ENCODE data around the gene KCNJ6. TPM values are rescaled to one million over a fixed set of nuclear protein-coding genes. Genes with fewer than 3 reads are reported as not detected.

Gene KCNJ6
- total RNA-seq, 2 experiments from 2014 or later: not detected

DNA sequence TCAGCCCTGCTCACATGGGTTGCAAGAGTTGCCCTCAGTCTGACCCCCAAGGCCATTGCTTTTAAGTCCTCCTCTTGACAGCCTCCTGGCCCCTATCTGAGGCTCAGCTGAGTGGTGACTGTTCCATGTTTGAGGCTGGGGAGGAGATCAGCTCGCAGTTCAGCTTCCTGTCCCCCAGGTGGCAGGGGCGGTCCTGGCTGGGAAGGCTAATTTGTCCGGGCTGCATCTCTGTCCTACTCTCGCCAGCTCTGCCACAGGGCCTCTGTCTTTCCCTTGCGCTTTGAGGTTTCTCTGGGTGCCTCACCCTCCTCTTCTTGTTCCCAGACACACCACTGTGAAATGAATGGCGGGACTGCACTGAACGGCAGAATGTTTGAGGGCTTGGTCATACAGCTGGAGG lies 157.3 kb downstream of the KCNJ6 start:
- Histone ChIP-seq H3K9me2 (ENCODE audit: insufficient read depth, low read length) (no peaks in the 10 kb centered on the region), H3K79me2 (ENCODE audit: insufficient read depth, low read depth, low read length) (no peaks in the 10 kb centered on the region), H3K4me2 (ENCODE audit: low read length) (no peak overlapping the region), H3K27ac (ENCODE audit: low read depth, low read length, poor library complexity, severe bottlenecking) (no peak overlapping the region), H3K4me3 (ENCODE audit: low read depth, low read length, poor library complexity, severe bottlenecking) (no peak overlapping the region), H3K4me1 (ENCODE audit: insufficient read depth, low read length, poor library complexity, severe bottlenecking) (no peaks in the 10 kb centered on the region), H2AFZ (ENCODE audit: low read length) (no peak overlapping the region), H3K36me3 (ENCODE audit: insufficient read depth, low read length) (no peaks in the 10 kb centered on the region), H4K20me1 (ENCODE audit: insufficient read depth, low read length) (no peaks in the 10 kb centered on the region), H3K9me3 (ENCODE audit: low read length) (no peaks in the 10 kb centered on the region)
- intact Hi-C loops (cut with micrococcal nuclease; ENCODE audit: unreplicated experiment): no loop called here
- POLR2A ChIA-PET: interaction anchor here (0.6 kb wide), 1 partner anchor 34 kb away, joined by 6 read pairs; no protein-coding TSS in a partner anchor
- DNase-seq (ENCODE audit: low spot score): peak; percentile 19
- TF ChIP-seq EZH2phosphoT487 (IDR thresholded peaks at IDR 0.05; ENCODE audit: borderline replicate concordance, low read depth, low read length): no peak
- peak; percentile 65 for TF ChIP-seq CTCF (conservative IDR thresholded peaks at IDR 0.05; ENCODE audit: low read length)
- CTCF ChIA-PET (ENCODE audit: unreplicated experiment): interaction anchor here (0.6 to 0.8 kb wide), 2 partner anchors 81 to 89 kb away, joined by 3 read pairs; no protein-coding TSS in a partner anchor
- BruUV-seq (replicated peaks): no TSS peak

- CTCF ChIA-PET (ENCODE audit: unreplicated experiment): no interaction called here
- no peaks in the 10 kb centered on the region for H3K79me2 ChIP-seq (ENCODE audit: insufficient read depth, low read depth, low read length)
- no peaks in the 10 kb centered on the region for H3K4me1 ChIP-seq (ENCODE audit: insufficient read depth, low read length, poor library complexity, severe bottlenecking)
- BruUV-seq (replicated peaks): no TSS peak
- H3K9me3 ChIP-seq (ENCODE audit: low read length): no peaks in the 10 kb centered on the region
- H3K36me3 ChIP-seq (ENCODE audit: insufficient read depth, low read length): no peaks in the 10 kb centered on the region
- TF ChIP-seq EZH2phosphoT487 (IDR thresholded peaks at IDR 0.05; ENCODE audit: borderline replicate concordance, low read depth, low read length): no peak
- TF ChIP-seq CTCF (conservative IDR thresholded peaks at IDR 0.05; ENCODE audit: low read length): no peak
- H3K4me2 ChIP-seq (ENCODE audit: low read length): no peak overlapping the region
- intact Hi-C loops (cut with micrococcal nuclease; ENCODE audit: unreplicated experiment): no loop called here
- H4K20me1 ChIP-seq (ENCODE audit: insufficient read depth, low read length): no peaks in the 10 kb centered on the region
- POLR2A ChIA-PET: interaction anchor here (0.6 kb wide), 1 partner anchor 265 kb away, joined by 4 read pairs; no protein-coding TSS in a partner anchor
- H3K4me3 ChIP-seq (ENCODE audit: low read depth, low read length, poor library complexity, severe bottlenecking): no peak overlapping the region
- no peak overlapping the region for H3K27ac ChIP-seq (ENCODE audit: low read depth, low read length, poor library complexity, severe bottlenecking)
- DNase-seq (ENCODE audit: low spot score): no peak
- no peak overlapping the region for H2AFZ ChIP-seq (ENCODE audit: low read length)
- no peaks in the 10 kb centered on the region for H3K9me2 ChIP-seq (ENCODE audit: insufficient read depth, low read length)
Measured at GRCh38 chr21:37757606-37758376, 158.5 kb downstream of the KCNJ6 start.

- H3K36me3 ChIP-seq (ENCODE audit: insufficient read depth, low read length): no peaks in the 10 kb centered on the region
- no peaks in the 10 kb centered on the region for H3K9me3 ChIP-seq (ENCODE audit: low read length)
- BruUV-seq (replicated peaks): no TSS peak
- no peak overlapping the region for H3K27ac ChIP-seq (ENCODE audit: low read depth, low read length, poor library complexity, severe bottlenecking)
- no peaks in the 10 kb centered on the region for H3K79me2 ChIP-seq (ENCODE audit: insufficient read depth, low read depth, low read length)
- no peak overlapping the region for H2AFZ ChIP-seq (ENCODE audit: low read length)
- intact Hi-C loops (cut with micrococcal nuclease; ENCODE audit: unreplicated experiment): no loop called here
- no peaks in the 10 kb centered on the region for H3K9me2 ChIP-seq (ENCODE audit: insufficient read depth, low read length)
- CTCF ChIA-PET (ENCODE audit: unreplicated experiment): no interaction called here
- no peaks in the 10 kb centered on the region for H4K20me1 ChIP-seq (ENCODE audit: insufficient read depth, low read length)
- DNase-seq (ENCODE audit: low spot score): no peak
- POLR2A ChIA-PET: interaction anchor here (0.6 kb wide), 1 partner anchor 656 kb away, joined by 3 read pairs; no protein-coding TSS in a partner anchor
- no peak overlapping the region for H3K4me3 ChIP-seq (ENCODE audit: low read depth, low read length, poor library complexity, severe bottlenecking)
- no peaks in the 10 kb centered on the region for H3K4me1 ChIP-seq (ENCODE audit: insufficient read depth, low read length, poor library complexity, severe bottlenecking)
- TF ChIP-seq EZH2phosphoT487 (IDR thresholded peaks at IDR 0.05; ENCODE audit: borderline replicate concordance, low read depth, low read length): no peak
- TF ChIP-seq CTCF (conservative IDR thresholded peaks at IDR 0.05; ENCODE audit: low read length): no peak
- H3K4me2 ChIP-seq (ENCODE audit: low read length): no peak overlapping the region
Measured at GRCh38 chr21:37753122-37753599, 163.1 kb downstream of the KCNJ6 start.
